ENCODE measurements around the gene OTUD4.
"Not testable (repeated sequence)": the region's sequence is repeated elsewhere in the genome, so short reads cannot be mapped to it uniquely, and the experiment has no call there.

- TF ChIP-seq POLR2AphosphoS5 (IDR thresholded peaks at IDR 0.05; ENCODE audit: low read depth); CTCF (IDR thresholded peaks at IDR 0.05; ENCODE audit: insufficient read depth, low read length); REST (IDR thresholded peaks at IDR 0.05; ENCODE audit: insufficient replicate concordance, low read depth); GABPA (IDR thresholded peaks at IDR 0.05; ENCODE audit: low read depth); SPI1 (IDR thresholded peaks at IDR 0.05; ENCODE audit: borderline replicate concordance, low read depth): not testable (repeated sequence)
These were observed 44.2 kb downstream of the OTUD4 start for GRCh38 chr4:145136219-145136618.

All from HL-60 (cell line).